CD4-positive, alpha-beta T cell treated with Interleukin-6 at 100 ng/mL for 8 hours (primary cell): ENCODE data around the gene GCNT2.
"Not testable (repeated sequence)": the region's sequence is repeated elsewhere in the genome, so short reads cannot be mapped to it uniquely, and the experiment has no call there.

ENCODE experiments used
- DNase-seq: peaks from one replicate; pipeline ENCODE4 v3.0.0-alpha.2; 2020; ENCODE audit warnings: mixed read lengths, low spot score

GCNT2 gene

DNA sequence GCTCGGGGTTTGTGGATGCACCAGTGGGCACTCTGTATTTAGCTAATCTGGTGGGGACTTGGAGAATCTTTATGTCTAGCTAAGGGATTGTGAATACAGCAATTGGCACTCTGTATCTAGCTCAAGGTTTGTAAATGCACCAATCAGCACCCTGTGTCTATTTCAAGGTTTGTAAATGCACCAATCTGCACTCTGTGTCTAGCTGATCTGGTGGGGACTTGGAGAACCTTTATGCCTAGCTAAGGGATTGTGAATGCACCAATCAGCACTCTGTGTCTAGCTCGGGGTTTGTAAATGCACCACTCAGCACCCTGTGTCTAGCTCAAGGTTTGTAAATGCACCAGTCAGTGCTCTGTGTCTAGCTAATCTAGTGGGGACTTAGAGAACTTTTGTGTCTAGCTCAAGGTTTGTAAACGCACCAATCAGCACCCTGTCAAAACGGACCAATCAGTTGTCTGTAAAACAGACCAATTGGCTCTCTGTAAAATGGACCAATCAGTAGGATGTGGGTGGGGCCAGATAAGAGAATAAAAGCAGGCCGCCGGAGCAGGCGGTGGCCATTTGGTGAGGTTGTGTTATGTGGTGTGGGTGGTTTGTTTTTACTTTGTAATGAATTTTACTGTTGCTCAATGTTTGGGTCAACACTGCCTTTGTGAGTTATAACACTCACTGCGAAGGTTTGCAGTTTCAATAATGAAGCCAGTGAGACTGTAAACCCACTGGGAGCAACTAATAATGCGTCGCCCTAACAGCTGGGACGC lies 139.5 kb downstream of the GCNT2 start:
- DNase-seq = not testable (repeated sequence)

DNA sequence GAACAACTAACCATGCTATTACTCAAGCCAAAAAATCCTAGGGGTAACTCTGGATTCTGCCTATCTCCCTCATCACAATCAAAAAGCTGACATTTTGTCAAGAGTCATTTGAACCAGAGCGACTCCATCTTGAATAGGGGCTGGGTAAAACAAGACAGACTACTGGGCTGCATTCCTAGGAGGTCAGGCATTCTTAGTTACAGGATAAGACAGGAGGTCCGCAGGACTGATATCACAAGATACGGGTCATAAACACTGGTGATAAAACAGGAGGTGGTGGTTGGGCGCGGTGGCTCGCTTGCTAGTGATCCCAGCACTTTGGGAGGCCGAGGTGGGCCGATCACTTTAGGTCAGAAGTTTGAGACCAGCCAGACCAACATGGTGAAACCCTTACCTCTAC lies 141.1 kb downstream of the GCNT2 start:
- no peak for DNase-seq

DNA sequence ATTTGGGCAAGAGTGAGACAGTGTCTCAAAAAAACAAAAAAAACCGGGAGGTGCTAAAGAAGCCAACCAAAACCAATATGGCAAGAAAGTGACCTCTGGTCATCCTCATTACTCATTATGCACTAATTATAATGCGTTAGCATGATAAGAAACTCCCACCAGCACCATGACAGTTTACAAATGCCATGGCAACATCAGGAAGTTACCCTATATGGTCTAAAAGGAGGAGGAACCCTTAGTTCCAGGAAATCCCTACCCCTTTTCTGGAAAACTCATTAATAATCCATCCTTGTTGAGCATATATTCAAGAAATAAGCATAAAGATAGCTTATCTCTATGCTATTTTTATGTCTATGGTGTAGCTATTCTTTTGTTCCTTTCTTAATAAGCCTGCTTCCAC lies 141.6 kb downstream of the GCNT2 start:
- DNase-seq = no peak

DNA sequence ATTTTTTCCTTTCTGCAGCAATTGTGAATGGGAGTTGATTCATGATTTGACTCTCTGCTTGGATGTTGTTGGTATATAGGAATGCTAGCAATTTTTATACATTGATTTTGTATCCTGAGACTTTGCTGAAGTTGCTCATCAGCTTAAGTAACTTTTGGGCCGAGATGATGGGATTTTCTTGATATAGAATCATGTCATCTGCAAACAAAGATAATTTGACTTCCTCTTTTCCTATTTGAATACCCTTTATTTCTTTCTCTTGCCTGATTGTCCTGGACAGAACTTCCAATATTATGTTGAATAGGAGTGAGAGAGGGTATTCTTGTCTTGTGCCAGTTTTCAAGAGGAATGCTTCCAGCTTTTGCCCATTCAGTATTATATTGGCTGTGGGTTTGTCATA lies 144.4 kb downstream of the GCNT2 start:
- DNase-seq = not testable (repeated sequence)

DNA sequence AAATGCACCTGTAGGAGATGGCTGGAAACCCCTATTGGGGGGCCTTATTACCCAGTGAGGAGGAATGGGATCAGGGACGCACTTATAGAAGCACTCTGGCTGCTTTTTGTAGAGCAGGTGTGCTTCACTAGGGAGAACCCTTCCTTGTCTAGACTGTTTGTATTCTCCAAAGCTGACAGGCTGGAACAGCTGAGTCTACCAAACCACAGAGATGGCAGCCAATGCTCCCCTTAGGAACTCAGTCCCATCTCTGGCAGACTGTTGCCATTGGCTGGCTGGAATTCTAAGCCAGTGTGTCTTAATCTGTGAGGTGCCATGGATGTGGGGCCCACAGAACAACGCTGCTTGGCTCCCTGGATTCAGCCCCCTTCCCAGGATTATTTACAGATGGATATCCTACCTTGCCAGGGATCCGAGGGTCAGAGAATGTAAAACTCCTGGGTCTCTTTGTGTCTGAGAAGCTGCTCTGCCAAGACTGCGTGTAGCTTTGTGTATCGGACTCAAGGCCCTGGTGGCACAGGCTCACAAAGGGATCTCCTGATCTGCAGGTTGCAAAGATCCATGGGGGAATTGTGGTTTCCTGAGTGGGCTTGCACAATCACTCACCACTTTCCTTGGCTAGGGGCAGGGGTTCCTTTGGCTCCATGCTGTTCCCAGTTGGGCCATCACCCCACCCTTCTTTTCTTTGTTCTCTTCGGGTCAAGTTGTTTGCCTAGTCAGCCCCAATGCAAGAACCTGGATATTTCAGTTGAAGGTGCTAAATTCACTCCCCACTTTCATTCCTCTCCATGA lies 147.2 kb downstream of the GCNT2 start:
- DNase-seq = no peak

DNA sequence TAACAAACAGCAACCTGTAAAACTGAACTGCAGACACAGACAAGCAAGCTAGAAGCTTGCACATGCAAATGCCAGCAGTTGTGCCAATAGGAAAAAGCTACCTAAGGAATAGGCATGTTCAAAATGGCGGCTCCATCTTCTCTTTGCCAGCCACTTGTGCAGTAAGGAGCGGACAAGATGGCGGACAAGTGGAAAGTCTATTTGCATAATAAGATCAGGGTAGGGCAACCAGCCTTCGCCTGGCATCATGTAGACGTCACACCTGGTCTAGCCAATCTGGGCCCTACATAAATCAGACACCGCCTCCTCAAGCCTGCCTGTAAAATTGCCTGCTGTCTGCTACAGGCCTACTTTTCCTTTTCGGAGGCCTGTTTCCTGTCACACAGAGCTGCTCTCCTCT lies 155.3 kb downstream of the GCNT2 start:
- DNase-seq = no peak

DNA sequence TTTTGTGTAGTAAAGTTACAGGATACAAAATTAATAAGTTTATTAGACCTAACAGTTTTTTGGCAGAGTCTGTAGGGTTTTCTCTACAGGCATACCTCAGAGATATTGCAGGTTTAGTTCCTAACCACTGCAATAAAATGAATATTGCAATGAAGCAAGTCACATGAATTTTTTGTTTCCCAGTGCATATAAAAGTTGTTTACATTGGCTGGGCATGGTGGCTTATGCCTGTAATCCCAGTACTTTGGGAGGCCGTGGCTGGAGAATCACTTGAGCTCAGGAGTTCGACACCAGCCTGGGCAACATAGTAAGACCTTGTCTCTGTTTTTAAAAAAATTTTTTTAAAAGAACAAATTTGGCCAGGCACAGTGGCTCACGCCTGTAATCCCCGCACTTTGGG lies 157.3 kb downstream of the GCNT2 start:
- DNase-seq = no peak
